HPDE6-E6E7 (cell line): ENCODE measurements around the gene ARHGEF16.

Experiments used
- DNase-seq: peaks from one replicate; pipeline ENCODE4 v3.0.0; 2011; ENCODE audit warnings: missing footprints; ENCODE audit errors: extremely low spot score

ARHGEF16 gene

GRCh38 chr1:3468236-3469103 is 14.0 kb downstream of the ARHGEF16 start:
- no peak for DNase-seq

- DNase-seq: no peak
Measured at GRCh38 chr1:3469104-3469848, 14.8 kb downstream of the ARHGEF16 start.

- DNase-seq: no peak
Measured at GRCh38 chr1:3469849-3470649, 15.6 kb downstream of the ARHGEF16 start.

- DNase-seq: no peak
Measured at GRCh38 chr1:3470650-3471355, 16.3 kb downstream of the ARHGEF16 start.

- no peak for DNase-seq
Measured at GRCh38 chr1:3471356-3472087, 17.1 kb downstream of the ARHGEF16 start.

GRCh38 chr1:3472088-3472850 is 17.8 kb downstream of the ARHGEF16 start:
- no peak for DNase-seq

GRCh38 chr1:3472906-3473305 is 18.4 kb downstream of the ARHGEF16 start:
- DNase-seq: no peak

GRCh38 chr1:3473381-3473844 is 18.9 kb downstream of the ARHGEF16 start:
- DNase-seq: peak; percentile 81

GRCh38 chr1:3474016-3474415 is 19.6 kb downstream of the ARHGEF16 start:
- no peak for DNase-seq

GRCh38 chr1:3474421-3474820 is 20.0 kb downstream of the ARHGEF16 start:
- no peak for DNase-seq

GRCh38 chr1:3475839-3476573 is 21.5 kb downstream of the ARHGEF16 start:
- no peak for DNase-seq

GRCh38 chr1:3476666-3477065 is 22.2 kb downstream of the ARHGEF16 start:
- DNase-seq: no peak

- DNase-seq: no peak
Measured at GRCh38 chr1:3477241-3477995, 23.0 kb downstream of the ARHGEF16 start.

- DNase-seq: no peak
Measured at GRCh38 chr1:3478187-3478586, 23.7 kb downstream of the ARHGEF16 start.

- DNase-seq: no peak
Measured at GRCh38 chr1:3479511-3480368, 25.3 kb downstream of the ARHGEF16 start.

GRCh38 chr1:3480369-3480719 is 25.9 kb downstream of the ARHGEF16 start:
- DNase-seq: no peak

GRCh38 chr1:3481046-3481445 is 26.6 kb downstream of the ARHGEF16 start:
- DNase-seq: no peak
